Measurements from ENCODE around the gene TMEM19.

TMEM19 gene

DNA sequence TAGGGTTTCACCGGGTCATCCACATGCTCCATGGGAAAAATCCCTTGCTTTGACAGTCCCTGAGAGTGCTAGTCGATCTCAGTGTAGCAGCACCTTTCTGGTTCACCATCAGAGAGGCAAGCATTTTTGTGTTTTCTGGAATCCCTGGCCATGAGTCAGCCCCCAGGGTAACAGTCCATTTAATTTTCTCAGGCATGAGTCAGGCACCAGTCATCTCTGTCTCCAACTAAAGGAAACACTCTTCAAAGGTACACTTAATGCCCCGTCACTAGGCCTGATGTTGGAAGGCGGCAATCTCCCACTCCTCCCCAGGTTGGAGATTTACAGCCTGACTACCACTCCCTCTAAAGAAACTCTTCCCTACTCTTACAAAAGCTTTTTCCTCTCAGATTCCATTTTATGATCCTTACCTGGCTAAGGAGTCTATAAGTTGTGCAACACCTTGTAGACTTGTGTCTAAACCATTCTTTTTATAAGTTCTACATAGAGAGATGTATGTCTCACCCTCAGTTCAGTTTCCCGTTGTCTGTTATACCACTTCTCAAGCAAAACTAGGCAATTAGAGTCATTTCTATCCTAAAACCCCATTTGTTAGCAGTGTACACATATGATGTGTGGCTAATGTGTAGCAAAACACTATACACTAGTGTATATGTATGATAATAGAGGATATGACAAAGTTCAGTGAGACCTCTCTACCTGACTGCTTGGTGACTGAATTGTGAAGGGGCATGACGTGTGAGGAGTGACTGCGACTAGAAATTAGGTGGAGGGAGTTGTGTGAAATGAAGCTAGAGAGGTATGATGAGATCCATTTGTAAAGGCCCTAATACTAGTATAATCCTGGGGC is 24.6 kb downstream of the TMEM19 start:
- no peaks in the 10 kb centered on the region for H3K36me3 ChIP-seq (ENCODE audit: insufficient read depth, low read length)
- no peaks in the 10 kb centered on the region; the same call in 1 of the 2 replicates for H3K9me3 ChIP-seq (ENCODE audit: control insufficient read depth, insufficient read depth, low read length)
- H3K4me1 ChIP-seq (ENCODE audit: insufficient read depth, low read length): peaks cover 8% of the 10 kb centered on the region; the same call in 1 of the 2 replicates
- no peak overlapping the region for H3K9ac ChIP-seq (ENCODE audit: low read depth, low read length)

DNA sequence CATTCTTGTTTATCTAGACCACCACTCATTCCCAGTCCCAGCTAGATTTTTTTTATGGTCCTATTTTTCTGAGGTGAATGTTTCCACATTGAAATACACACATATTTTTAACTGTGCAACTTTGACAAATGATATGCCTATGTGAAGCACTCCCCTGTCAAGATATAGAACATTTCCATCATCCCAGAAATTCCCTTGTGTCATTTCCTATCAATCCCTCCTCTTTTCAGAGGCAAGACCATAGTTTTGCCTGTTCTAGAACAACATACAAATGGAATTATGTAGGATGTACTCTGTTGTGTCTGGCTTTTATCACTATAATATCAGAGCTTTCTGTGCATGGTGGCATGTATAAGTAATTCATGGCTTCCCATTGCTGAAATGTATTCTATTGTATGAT is 32.7 kb downstream of the TMEM19 start:
- Histone ChIP-seq H3K9me3 (ENCODE audit: control insufficient read depth, insufficient read depth, low read length) (no peaks in the 10 kb centered on the region), H3K4me1 (ENCODE audit: insufficient read depth, low read length) (no peaks in the 10 kb centered on the region), H3K9ac (ENCODE audit: low read depth, low read length) (no peak overlapping the region), H3K36me3 (ENCODE audit: insufficient read depth, low read length) (no peaks in the 10 kb centered on the region)

DNA sequence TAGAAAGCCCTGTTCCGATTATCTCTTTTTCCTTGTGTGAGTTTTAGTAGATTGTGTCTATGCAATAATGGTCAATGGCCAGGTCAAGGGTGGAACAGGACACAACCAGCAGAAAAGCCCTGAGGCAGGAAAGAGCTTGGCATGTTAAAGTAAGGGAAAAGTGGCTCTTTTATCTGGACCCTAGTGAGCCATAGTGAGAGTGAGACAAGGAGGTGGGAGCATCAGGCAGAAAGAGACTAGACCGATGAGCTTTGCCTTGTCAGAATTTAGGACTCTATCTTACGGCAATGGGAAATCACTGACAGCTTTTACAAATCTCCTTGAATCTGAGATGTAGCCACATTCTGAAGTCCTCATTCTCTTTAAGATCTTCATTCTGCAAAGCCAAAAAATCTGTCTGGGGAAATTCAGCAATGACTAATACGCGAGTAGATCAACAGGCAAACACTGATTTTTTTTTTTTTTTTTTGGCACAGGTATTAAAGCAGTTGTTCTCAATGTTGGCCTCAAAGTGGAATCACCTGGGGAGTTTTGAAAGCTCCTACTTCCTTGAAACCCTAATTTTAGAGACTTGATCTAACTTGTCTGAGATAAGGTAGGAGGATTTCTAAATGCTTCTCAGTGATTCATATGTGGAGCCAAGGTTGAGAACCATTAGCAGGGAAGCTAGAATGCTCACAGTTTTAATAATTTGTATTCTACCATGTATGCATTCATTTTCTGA is 33.9 kb downstream of the TMEM19 start:
- Histone ChIP-seq H3K36me3 (ENCODE audit: insufficient read depth, low read length) (no peaks in the 10 kb centered on the region), H3K9ac (ENCODE audit: low read depth, low read length) (no peak overlapping the region), H3K9me3 (ENCODE audit: control insufficient read depth, insufficient read depth, low read length) (no peaks in the 10 kb centered on the region), H3K4me1 (ENCODE audit: insufficient read depth, low read length) (no peaks in the 10 kb centered on the region)

DNA sequence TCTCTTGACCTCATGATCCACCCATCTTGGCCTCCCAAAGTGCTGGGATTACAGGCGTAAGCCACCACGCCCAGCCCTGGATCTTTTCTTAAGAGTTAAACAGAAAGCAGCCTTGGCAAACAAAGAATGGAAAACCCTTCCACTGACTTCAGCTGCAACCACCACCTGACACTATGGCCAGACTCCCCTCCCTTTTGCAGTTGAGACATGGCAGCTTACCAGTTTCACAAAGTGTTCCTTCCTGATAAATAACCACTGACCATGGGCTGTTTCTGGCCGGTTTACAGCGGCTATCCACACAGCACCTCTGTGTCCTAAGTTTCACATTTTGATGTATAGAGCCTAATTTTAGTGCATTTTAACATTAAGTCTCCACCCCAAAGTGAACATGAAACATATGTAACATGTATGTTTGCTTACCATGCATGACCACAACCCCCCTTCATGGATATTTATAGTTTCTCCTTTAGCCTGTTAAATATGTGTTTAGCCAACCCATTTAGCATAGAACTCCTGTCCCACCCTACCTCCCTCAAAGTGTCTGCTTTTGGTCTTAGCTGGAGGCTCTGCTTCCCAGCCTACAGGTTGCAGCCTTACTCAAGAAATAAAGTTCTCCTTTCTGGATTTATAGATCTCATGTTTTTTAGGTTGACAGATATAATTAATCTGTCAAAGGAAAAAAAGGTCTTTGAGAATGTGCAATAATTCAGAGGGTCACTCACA is 36.1 kb downstream of the TMEM19 start:
- Histone ChIP-seq H3K36me3 (ENCODE audit: insufficient read depth, low read length) (no peaks in the 10 kb centered on the region), H3K9me3 (ENCODE audit: control insufficient read depth, insufficient read depth, low read length) (no peaks in the 10 kb centered on the region), H3K9ac (ENCODE audit: low read depth, low read length) (no peak overlapping the region), H3K4me1 (ENCODE audit: insufficient read depth, low read length) (no peaks in the 10 kb centered on the region)

DNA sequence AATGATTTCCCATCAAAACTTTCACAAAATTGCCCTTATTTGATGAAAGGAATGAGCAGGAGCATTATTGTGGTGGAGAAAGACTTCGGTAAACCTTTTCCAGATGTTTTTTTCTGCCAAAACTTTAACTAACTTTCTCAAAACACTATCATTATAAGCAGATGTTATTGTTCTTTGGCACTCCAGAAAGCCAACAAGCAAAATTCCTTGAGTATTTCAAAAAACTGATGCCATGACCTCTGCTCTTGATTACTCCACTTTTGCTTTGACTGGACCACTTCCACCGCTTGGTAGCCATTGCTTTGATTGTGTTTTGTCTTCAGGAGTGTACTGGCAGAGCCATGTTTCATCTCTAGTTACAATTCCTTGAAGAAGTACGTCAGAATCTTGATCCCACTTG is 39.1 kb downstream of the TMEM19 start:
- H3K36me3 ChIP-seq (ENCODE audit: insufficient read depth, low read length): no peaks in the 10 kb centered on the region
- H3K4me1 ChIP-seq (ENCODE audit: insufficient read depth, low read length): no peaks in the 10 kb centered on the region
- H3K9me3 ChIP-seq (ENCODE audit: control insufficient read depth, insufficient read depth, low read length): no peaks in the 10 kb centered on the region
- H3K9ac ChIP-seq (ENCODE audit: low read depth, low read length): no peak overlapping the region

DNA sequence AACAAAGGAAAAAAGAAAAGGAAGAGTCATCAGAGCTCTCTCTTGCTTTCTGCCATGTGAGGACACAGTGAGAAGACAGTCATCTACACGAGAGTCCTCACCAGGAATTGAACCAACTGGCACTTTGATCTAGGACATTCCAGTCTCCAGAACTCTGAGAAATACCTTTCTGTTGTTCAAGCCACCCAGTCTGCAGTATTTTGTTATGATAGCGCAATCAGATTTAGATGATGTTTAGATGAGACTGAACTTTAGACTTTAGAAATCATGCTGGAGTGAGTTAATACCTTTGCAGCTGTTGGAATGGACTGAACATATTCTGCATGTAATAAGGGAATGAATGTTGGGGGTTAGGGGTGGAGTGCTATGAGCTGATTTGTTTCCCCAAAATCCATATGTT is 40.7 kb downstream of the TMEM19 start:
- no peaks in the 10 kb centered on the region; the same call in 1 of the 2 replicates for H3K4me1 ChIP-seq (ENCODE audit: insufficient read depth, low read length)
- no peaks in the 10 kb centered on the region for H3K36me3 ChIP-seq (ENCODE audit: insufficient read depth, low read length)
- no peak overlapping the region for H3K9ac ChIP-seq (ENCODE audit: low read depth, low read length)
- no peaks in the 10 kb centered on the region for H3K9me3 ChIP-seq (ENCODE audit: control insufficient read depth, insufficient read depth, low read length)

DNA sequence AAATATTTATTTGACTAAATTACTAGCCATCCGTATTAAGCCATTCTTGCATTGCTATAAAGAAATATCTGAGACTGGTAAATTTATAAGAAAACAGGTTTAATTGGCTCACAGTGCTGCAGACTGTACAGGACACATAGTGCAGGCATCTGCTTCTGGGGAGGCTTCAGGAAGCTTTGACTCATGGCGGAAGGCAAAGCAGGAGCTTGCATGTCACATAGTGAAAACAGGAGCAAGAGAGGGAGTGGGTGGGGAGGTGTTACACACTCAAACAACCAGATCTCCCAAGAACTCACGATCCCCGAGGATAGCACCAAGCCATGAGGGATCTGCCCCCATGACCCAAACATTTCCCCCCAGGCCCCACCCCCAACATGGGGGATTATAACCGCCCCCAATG is 42.1 kb downstream of the TMEM19 start:
- no peaks in the 10 kb centered on the region for H3K9me3 ChIP-seq (ENCODE audit: control insufficient read depth, insufficient read depth, low read length)
- H3K9ac ChIP-seq (ENCODE audit: low read depth, low read length): no peak overlapping the region
- H3K36me3 ChIP-seq (ENCODE audit: insufficient read depth, low read length): no peaks in the 10 kb centered on the region
- no peaks in the 10 kb centered on the region; the same call in 1 of the 2 replicates for H3K4me1 ChIP-seq (ENCODE audit: insufficient read depth, low read length)

DNA sequence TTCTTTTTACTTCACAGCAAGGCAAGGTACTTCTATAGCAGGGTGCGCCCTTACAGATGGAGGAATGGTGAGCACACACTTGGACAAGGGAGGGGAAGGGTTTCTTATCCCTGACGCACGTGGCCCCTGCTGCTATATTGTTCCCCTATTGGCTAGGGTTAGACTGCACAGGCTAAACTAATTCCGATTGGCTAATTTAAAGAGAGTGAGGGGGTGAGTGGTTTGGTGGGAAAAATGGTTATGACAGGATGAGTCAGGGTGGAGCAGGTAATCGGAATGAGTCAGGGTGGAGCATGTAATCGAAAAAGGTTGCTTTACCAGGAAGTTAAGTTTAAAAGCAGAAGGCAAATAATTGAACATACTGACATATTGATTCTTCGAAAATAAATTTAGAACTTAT is 45.1 kb downstream of the TMEM19 start:
- Histone ChIP-seq H3K4me1 (ENCODE audit: insufficient read depth, low read length) (no peaks in the 10 kb centered on the region; the same call in 1 of the 2 replicates), H3K36me3 (ENCODE audit: insufficient read depth, low read length) (no peaks in the 10 kb centered on the region), H3K9ac (ENCODE audit: low read depth, low read length) (no peak overlapping the region), H3K9me3 (ENCODE audit: control insufficient read depth, insufficient read depth, low read length) (no peaks in the 10 kb centered on the region)

DNA sequence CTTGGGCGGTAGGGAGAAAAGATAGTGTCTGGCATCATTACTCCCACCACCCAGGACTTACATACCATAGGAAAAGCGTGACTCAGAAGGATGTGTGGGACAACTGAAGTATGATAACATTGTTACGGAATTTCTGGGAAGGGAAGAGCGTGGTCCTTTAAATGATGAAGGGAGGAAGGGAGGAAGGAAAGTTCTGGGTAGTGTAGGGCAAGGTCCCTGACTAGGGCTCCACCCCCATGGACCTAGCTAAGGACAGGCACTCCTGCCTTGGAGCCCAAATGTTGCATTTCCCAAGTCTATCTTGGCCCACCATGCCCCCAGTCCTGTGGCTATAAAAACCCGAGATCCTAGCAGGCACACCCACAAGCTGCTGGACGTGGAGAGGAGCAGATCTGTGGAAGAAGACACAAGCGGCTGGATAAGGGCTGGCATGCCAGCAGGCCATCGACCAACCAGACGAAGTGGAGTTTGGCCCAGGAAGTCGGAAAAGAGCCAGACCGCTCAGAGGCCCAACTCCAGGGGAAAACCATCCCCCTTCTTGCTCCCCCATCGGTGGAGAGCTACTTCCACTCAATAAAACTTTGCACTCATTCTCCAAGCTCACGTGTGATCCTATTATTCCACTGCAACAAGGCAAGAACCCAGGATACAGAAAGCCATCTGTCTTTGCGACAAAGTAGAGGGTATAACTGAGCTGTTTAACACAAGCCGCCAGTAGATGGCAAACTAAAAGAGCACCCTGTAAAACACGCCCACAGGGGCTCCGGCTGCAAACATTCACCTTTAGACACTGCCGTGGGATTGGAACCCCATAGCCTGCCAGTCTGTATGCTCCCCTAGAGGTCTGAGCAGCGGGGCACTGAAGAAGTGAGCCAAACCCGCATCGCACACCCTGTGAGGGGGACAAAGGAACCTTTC is 45.8 kb downstream of the TMEM19 start:
- Histone ChIP-seq H3K9ac (ENCODE audit: low read depth, low read length) (no peak overlapping the region), H3K36me3 (ENCODE audit: insufficient read depth, low read length) (no peaks in the 10 kb centered on the region), H3K9me3 (ENCODE audit: control insufficient read depth, insufficient read depth, low read length) (no peaks in the 10 kb centered on the region), H3K4me1 (ENCODE audit: insufficient read depth, low read length) (no peaks in the 10 kb centered on the region; the same call in 1 of the 2 replicates)

DNA sequence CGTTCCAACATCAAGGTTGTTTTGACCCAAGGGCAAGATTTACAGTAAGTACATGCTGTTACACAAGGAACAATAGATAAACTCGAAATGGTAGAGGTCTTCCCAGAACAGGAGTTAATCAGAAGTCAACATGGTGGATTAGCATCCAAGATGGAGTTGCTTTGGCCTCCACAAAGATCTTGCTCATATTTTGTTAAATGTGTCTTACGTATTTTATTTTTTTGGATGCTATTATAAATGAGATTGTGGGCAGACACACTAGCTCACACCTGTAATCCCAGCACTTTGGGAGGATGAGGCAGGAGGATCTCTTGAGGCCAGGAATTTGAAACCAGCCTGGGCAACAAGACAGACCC is 46.5 kb downstream of the TMEM19 start:
- no peaks in the 10 kb centered on the region for H3K9me3 ChIP-seq (ENCODE audit: control insufficient read depth, insufficient read depth, low read length)
- H3K4me1 ChIP-seq (ENCODE audit: insufficient read depth, low read length): no peaks in the 10 kb centered on the region; the same call in 1 of the 2 replicates
- H3K36me3 ChIP-seq (ENCODE audit: insufficient read depth, low read length): no peaks in the 10 kb centered on the region
- no peak overlapping the region for H3K9ac ChIP-seq (ENCODE audit: low read depth, low read length)

DNA sequence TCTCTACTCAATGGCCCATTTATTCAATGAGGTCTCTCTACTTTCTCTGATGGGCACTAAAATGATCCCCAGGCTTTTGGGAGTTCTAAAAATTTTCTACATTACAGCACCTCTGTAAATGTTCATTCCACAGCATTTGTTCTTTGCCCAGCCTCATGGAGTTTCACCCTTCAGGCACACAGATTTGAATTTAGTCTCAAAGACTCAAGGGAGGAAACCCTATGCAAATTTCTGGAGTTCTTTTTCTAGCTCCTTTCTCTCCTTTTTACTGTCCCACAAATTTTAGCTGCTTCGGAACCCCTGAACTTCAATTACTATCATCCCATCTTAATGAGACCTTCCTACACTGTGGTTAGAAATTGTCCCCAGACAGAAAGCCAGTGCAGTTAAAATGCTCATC is 51.3 kb downstream of the TMEM19 start:
- Histone ChIP-seq H3K4me1 (ENCODE audit: insufficient read depth, low read length) (no peaks in the 10 kb centered on the region), H3K36me3 (ENCODE audit: insufficient read depth, low read length) (no peaks in the 10 kb centered on the region), H3K9ac (ENCODE audit: low read depth, low read length) (no peak overlapping the region), H3K9me3 (ENCODE audit: control insufficient read depth, insufficient read depth, low read length) (no peaks in the 10 kb centered on the region)

DNA sequence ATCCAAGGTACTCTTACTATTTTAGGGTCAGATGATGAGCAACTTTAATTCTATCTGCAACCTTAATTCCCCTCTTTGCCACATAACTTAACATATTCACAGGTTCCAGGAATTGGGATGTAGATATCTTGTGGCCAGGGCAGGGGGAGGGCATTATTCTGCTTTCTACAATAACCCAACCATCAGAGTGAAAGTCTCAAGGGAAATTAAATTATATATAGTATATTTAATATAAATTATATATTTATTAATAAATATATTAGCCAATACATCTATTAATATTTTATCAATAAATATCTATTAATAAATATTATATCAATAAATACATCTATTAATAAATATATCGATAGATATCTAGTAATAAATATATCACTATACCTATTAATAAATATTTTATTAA is 57.1 kb downstream of the TMEM19 start:
- Histone ChIP-seq H3K36me3 (ENCODE audit: insufficient read depth, low read length) (no peaks in the 10 kb centered on the region), H3K4me1 (ENCODE audit: insufficient read depth, low read length) (no peaks in the 10 kb centered on the region), H3K9ac (ENCODE audit: low read depth, low read length) (no peak overlapping the region), H3K9me3 (ENCODE audit: control insufficient read depth, insufficient read depth, low read length) (no peaks in the 10 kb centered on the region)

DNA sequence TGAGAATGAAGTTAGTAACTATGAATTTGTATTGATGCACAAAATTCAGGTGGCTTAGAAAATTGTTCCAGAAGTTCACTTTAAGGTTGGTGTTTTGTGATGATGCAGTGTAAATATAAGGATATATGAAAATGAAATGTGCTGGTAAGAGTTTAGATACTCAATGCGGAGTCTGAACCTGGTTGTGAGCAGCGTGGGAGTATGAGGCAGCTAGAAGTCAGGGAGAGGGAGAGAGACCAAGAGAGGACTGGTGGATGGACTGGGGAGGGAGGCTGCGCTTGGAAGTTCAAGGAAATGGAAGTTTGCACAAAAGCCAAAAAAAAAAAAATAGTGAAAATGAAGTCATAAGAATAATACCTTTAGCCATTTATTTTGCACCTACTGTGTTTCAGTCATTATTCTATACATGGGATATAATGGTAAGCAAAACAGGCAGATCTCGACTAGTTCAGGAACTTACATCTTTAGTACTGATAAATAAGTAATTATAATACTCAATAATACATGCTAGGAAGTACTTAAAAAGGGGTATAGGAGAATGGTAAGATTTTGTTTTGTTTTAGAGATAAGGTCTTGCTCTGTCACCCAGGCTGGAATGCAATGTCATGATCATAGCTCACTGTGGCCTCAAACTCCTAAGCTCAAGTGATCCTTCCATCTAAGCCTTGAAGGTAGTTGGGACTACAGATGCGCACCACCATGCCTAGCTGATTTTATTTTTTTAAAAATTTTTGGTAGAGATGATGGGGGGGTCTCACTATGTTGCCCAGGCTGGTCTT is 58.8 kb downstream of the TMEM19 start:
- Histone ChIP-seq H3K9me3 (ENCODE audit: control insufficient read depth, insufficient read depth, low read length) (no peaks in the 10 kb centered on the region), H3K36me3 (ENCODE audit: insufficient read depth, low read length) (no peaks in the 10 kb centered on the region), H3K4me1 (ENCODE audit: insufficient read depth, low read length) (peaks cover 10% of the 10 kb centered on the region; the same call in 1 of the 2 replicates), H3K9ac (ENCODE audit: low read depth, low read length) (no peak overlapping the region)
